HEK293 (cell line): ENCODE measurements around the gene SFMBT2.
A peak's percentile ranks its signal among the peaks of the same experiment; 100 is the strongest.

ENCODE experiments used
- GFI1B ChIP-seq: fragments of 450-650 bp; formaldehyde crosslinking; IDR thresholded peaks from 2 replicates; pipeline ENCODE4 v1.5.1; 2016; ENCODE audit warnings: missing biosample characterization, missing genetic modification characterization
- SALL2 ChIP-seq: fragments of 450-650 bp; formaldehyde crosslinking; IDR thresholded peaks from 2 replicates; pipeline ENCODE4 v1.5.0; 2017; ENCODE audit warnings: missing biosample characterization, mild to moderate bottlenecking, missing genetic modification characterization, borderline replicate concordance
- SCRT1 ChIP-seq: fragments of 450-650 bp; formaldehyde crosslinking; IDR thresholded peaks from 2 replicates; pipeline ENCODE4 v1.5.1; 2016; ENCODE audit warnings: missing biosample characterization, missing genetic modification characterization, borderline replicate concordance
- ZBTB20 ChIP-seq: fragments of 450-650 bp; formaldehyde crosslinking; IDR thresholded peaks from 2 replicates; pipeline ENCODE4 v1.5.1; 2016; ENCODE audit warnings: missing biosample characterization, missing genetic modification characterization
- ZNF112 ChIP-seq: fragments of 450-650 bp; formaldehyde crosslinking; IDR thresholded peaks from 2 replicates; pipeline ENCODE4 v1.5.0; 2017; ENCODE audit warnings: missing biosample characterization, missing genetic modification characterization
- ZNF114 ChIP-seq: fragments of 450-650 bp; formaldehyde crosslinking; IDR thresholded peaks from 2 replicates; pipeline ENCODE4 v1.5.0; 2017; ENCODE audit warnings: missing biosample characterization, missing genetic modification characterization
- ZNF274 ChIP-seq, 2 experiments: fragments of 200-500 bp in 1 of 2; fragments of 450-650 bp in 1 of 2; sonication (Bioruptor generic) in 1 of 2; formaldehyde crosslinking in 1 of 2; IDR thresholded peaks; 2 replicates each; pipeline versions ENCODE4 v1.5.1 to v1.6.1; 2014 to 2016; ENCODE audit warnings: borderline replicate concordance in 1 of 2, inconsistent platforms in 1 of 2, low read length in 1 of 2, missing biosample characterization in 1 of 2, missing genetic modification characterization in 1 of 2
- ZNF341 ChIP-seq: fragments of 450-650 bp; formaldehyde crosslinking; IDR thresholded peaks from 2 replicates; pipeline ENCODE4; 2016; ENCODE audit warnings: low read depth, missing biosample characterization, missing genetic modification characterization
- ZNF37A ChIP-seq: fragments of 450-650 bp; IDR thresholded peaks from 2 replicates; pipeline ENCODE4 v1.5.1; 2018; ENCODE audit warnings: missing biosample characterization, missing genetic modification characterization
- ZNF426 ChIP-seq: fragments of 450-650 bp; formaldehyde crosslinking; IDR thresholded peaks from 2 replicates; pipeline ENCODE4 v1.5.1; 2017; ENCODE audit warnings: missing biosample characterization, missing genetic modification characterization, mild to moderate bottlenecking, inconsistent platforms, moderate library complexity
- ZNF510 ChIP-seq: fragments of 450-650 bp; formaldehyde crosslinking; IDR thresholded peaks from 2 replicates; pipeline ENCODE4 v1.5.1; 2018; ENCODE audit warnings: mild to moderate bottlenecking, missing genetic modification characterization, missing biosample characterization; ENCODE audit not compliant: insufficient replicate concordance
- ZNF529 ChIP-seq: fragments of 450-650 bp; formaldehyde crosslinking; IDR thresholded peaks from 2 replicates; pipeline ENCODE4 v1.5.1; 2017; ENCODE audit warnings: missing genetic modification characterization, missing biosample characterization; ENCODE audit not compliant: insufficient replicate concordance
- ZNF549 ChIP-seq: fragments of 450-650 bp; IDR thresholded peaks from 2 replicates; pipeline ENCODE4 v1.5.1; 2018; ENCODE audit warnings: missing biosample characterization, missing genetic modification characterization, mild to moderate bottlenecking, inconsistent platforms, moderate library complexity
- ZNF610 ChIP-seq: fragments of 450-650 bp; formaldehyde crosslinking; IDR thresholded peaks from 2 replicates; pipeline ENCODE4 v1.5.1; 2016; ENCODE audit warnings: missing biosample characterization, missing genetic modification characterization, borderline replicate concordance
- ZNF626 ChIP-seq: fragments of 450-650 bp; sonication (Bioruptor Pico); formaldehyde crosslinking; IDR thresholded peaks from 2 replicates; pipeline ENCODE4 v1.5.1; 2018; ENCODE audit warnings: missing biosample characterization, missing genetic modification characterization, inconsistent platforms
- ZNF629 ChIP-seq: fragments of 450-650 bp; formaldehyde crosslinking; IDR thresholded peaks from 2 replicates; pipeline ENCODE4 v1.5.1; 2017; ENCODE audit warnings: missing biosample characterization, missing genetic modification characterization
- ZNF776 ChIP-seq: fragments of 450-650 bp; formaldehyde crosslinking; IDR thresholded peaks from 2 replicates; pipeline ENCODE4 v1.5.0; 2017; ENCODE audit warnings: missing biosample characterization, missing genetic modification characterization, borderline replicate concordance
- TF ChIP-seq, protein P1 (sequence below): fragments of 450-650 bp; formaldehyde crosslinking; IDR thresholded peaks from 2 replicates; pipeline ENCODE4 v1.5.1; 2017; ENCODE audit warnings: missing biosample characterization, missing genetic modification characterization
- TF ChIP-seq, protein P2 (sequence below): fragments of 450-650 bp; formaldehyde crosslinking; IDR thresholded peaks from 2 replicates; pipeline ENCODE4 v1.5.0; 2017; ENCODE audit warnings: missing biosample characterization, missing genetic modification characterization, borderline replicate concordance
- TF ChIP-seq, protein P3 (sequence below): fragments of 450-650 bp; formaldehyde crosslinking; IDR thresholded peaks from 2 replicates; pipeline ENCODE4 v1.5.1; 2016; ENCODE audit warnings: missing biosample characterization, missing genetic modification characterization
- TF ChIP-seq, protein P4 (sequence below): fragments of 450-650 bp; formaldehyde crosslinking; IDR thresholded peaks from 2 replicates; pipeline ENCODE4 v1.5.1; 2016; ENCODE audit warnings: missing biosample characterization, missing genetic modification characterization

The SFMBT2 gene

DNA sequence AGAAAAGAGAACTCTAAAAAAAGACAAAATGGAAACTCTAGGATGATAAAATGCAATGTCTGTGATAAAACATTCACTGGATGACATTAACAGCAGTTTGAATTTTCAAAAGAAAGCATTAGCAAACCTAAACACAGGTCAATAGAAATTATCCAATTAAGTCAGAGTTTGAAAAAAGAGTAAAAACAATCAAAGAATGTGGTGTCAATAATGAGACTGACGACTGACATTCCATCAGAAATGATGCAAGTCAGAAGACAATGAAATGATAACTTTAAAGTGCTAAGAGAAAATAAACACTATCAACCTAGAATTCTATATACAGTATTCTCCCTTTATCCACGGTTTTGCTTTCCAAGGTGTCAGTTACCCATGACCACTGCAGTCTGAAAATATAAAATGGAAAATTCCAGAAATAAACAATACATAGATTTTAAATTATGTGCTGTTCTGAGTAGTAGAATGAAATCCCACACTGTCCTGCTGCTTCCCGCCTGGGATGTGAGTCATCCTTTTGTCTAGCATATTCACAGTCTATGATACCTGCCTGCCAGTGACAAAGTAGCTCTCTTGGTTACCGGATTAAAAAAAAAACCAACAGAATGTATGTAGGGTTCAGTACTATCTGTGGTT is 38.3 kb upstream of the SFMBT2 start (continued):
- no peak for TF ChIP-seq ZNF776 (tag by site-specific recombination)
- TF ChIP-seq ZNF626 (tag by site-specific recombination) = peak; percentile 43; the same call in 1 of the 2 replicates
- no peak for TF ChIP-seq ZNF274 (IDR thresholded peaks at IDR 0.05; ENCODE audit: low read length)
- TF ChIP-seq ZNF274 (tag by site-specific recombination; IDR thresholded peaks at IDR 0.05; ENCODE audit: borderline replicate concordance) = no peak
- TF ChIP-seq ZNF549 (tag by site-specific recombination) = peak; percentile 39; the same call in 1 of the 2 replicates
- TF ChIP-seq SCRT1 (tag by site-specific recombination) = no peak
- TF ChIP-seq ZNF37A = no peak
- no peak for TF ChIP-seq ZNF112 (tag by site-specific recombination)
- no peak for TF ChIP-seq SALL2
- TF ChIP-seq, protein P1, sequence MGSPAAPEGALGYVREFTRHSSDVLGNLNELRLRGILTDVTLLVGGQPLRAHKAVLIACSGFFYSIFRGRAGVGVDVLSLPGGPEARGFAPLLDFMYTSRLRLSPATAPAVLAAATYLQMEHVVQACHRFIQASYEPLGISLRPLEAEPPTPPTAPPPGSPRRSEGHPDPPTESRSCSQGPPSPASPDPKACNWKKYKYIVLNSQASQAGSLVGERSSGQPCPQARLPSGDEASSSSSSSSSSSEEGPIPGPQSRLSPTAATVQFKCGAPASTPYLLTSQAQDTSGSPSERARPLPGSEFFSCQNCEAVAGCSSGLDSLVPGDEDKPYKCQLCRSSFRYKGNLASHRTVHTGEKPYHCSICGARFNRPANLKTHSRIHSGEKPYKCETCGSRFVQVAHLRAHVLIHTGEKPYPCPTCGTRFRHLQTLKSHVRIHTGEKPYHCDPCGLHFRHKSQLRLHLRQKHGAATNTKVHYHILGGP (tag by site-specific recombination) = no peak
- no peak for TF ChIP-seq ZNF426 (tag by site-specific recombination)
- no peak for TF ChIP-seq ZNF341 (tag by site-specific recombination)
- peak; percentile 15 for TF ChIP-seq ZNF510 (tag by site-specific recombination)
- TF ChIP-seq GFI1B (tag by site-specific recombination) = no peak
- TF ChIP-seq, protein P2, sequence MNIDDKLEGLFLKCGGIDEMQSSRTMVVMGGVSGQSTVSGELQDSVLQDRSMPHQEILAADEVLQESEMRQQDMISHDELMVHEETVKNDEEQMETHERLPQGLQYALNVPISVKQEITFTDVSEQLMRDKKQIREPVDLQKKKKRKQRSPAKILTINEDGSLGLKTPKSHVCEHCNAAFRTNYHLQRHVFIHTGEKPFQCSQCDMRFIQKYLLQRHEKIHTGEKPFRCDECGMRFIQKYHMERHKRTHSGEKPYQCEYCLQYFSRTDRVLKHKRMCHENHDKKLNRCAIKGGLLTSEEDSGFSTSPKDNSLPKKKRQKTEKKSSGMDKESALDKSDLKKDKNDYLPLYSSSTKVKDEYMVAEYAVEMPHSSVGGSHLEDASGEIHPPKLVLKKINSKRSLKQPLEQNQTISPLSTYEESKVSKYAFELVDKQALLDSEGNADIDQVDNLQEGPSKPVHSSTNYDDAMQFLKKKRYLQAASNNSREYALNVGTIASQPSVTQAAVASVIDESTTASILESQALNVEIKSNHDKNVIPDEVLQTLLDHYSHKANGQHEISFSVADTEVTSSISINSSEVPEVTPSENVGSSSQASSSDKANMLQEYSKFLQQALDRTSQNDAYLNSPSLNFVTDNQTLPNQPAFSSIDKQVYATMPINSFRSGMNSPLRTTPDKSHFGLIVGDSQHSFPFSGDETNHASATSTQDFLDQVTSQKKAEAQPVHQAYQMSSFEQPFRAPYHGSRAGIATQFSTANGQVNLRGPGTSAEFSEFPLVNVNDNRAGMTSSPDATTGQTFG = no peak
- TF ChIP-seq ZNF629 = no peak
- TF ChIP-seq, protein P3, sequence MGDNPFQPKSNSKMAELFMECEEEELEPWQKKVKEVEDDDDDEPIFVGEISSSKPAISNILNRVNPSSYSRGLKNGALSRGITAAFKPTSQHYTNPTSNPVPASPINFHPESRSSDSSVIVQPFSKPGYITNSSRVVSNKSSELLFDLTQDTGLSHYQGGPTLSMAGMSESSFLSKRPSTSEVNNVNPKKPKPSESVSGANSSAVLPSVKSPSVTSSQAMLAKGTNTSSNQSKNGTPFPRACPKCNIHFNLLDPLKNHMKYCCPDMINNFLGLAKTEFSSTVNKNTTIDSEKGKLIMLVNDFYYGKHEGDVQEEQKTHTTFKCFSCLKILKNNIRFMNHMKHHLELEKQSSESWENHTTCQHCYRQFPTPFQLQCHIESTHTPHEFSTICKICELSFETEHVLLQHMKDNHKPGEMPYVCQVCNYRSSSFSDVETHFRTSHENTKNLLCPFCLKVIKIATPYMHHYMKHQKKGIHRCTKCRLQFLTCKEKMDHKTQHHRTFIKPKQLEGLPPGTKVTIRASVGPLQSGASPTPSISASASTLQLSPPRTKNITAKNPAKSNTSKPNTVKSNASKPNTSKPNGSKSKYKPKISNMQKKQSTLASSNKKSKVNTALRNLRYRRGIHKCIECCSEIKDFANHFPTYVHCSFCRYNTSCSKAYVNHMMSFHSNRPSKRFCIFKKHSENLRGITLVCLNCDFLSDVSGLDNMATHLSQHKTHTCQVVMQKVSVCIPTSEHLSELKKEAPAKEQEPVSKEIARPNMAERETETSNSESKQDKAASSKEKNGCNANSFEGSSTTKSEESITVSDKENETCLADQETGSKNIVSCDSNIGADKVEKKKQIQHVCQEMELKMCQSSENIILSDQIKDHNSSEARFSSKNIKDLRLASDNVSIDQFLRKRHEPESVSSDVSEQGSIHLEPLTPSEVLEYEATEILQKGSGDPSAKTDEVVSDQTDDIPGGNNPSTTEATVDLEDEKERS = peak; percentile 26; the same call in 1 of the 2 replicates
- 0 out of 2 replicates have a peak, but pooled peaks have one; percentile 27 for TF ChIP-seq ZNF610
- no peak for TF ChIP-seq ZNF114 (tag by site-specific recombination)
- TF ChIP-seq, protein P4, sequence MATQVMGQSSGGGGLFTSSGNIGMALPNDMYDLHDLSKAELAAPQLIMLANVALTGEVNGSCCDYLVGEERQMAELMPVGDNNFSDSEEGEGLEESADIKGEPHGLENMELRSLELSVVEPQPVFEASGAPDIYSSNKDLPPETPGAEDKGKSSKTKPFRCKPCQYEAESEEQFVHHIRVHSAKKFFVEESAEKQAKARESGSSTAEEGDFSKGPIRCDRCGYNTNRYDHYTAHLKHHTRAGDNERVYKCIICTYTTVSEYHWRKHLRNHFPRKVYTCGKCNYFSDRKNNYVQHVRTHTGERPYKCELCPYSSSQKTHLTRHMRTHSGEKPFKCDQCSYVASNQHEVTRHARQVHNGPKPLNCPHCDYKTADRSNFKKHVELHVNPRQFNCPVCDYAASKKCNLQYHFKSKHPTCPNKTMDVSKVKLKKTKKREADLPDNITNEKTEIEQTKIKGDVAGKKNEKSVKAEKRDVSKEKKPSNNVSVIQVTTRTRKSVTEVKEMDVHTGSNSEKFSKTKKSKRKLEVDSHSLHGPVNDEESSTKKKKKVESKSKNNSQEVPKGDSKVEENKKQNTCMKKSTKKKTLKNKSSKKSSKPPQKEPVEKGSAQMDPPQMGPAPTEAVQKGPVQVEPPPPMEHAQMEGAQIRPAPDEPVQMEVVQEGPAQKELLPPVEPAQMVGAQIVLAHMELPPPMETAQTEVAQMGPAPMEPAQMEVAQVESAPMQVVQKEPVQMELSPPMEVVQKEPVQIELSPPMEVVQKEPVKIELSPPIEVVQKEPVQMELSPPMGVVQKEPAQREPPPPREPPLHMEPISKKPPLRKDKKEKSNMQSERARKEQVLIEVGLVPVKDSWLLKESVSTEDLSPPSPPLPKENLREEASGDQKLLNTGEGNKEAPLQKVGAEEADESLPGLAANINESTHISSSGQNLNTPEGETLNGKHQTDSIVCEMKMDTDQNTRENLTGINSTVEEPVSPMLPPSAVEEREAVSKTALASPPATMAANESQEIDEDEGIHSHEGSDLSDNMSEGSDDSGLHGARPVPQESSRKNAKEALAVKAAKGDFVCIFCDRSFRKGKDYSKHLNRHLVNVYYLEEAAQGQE = no peak
- no peak for TF ChIP-seq ZBTB20 (tag by site-specific recombination)
- peak; percentile 7 for TF ChIP-seq ZNF529 (tag by site-specific recombination)
- TF ChIP-seq, all 188 proteins: peak for 10
